Caki2 (cell line): ENCODE measurements around the gene ZNF837. TPM values are rescaled to one million over a fixed set of nuclear protein-coding genes. Genes with fewer than 3 reads are reported as not detected.

Experiments
- DNase-seq: peaks from one replicate; pipeline ENCODE4 v3.0.0-alpha.2; 2015; ENCODE audit warnings: low read depth
- in situ Hi-C: cut with HindIII; loops from 2 replicates; pipeline ENCODE4 v1.10.0; 2016; ENCODE audit warnings: low sequenced_read_pairs, low pct_unique_long_range_greater_than_20kb, mixed read lengths
- total RNA-seq: library from RNA; depleted of rRNA; stranded (reverse); fragments of >200 nt; shearing (Covaris generic); gene quantifications from 2 replicates; pipeline ENCODE4 v1.2.3, GENCODE V29; 2014; ENCODE audit warnings: low replicate concordance; rRNA removed

The ZNF837 gene
- total RNA-seq, 1 experiment from 2014 or later = 8.2 TPM

DNA sequence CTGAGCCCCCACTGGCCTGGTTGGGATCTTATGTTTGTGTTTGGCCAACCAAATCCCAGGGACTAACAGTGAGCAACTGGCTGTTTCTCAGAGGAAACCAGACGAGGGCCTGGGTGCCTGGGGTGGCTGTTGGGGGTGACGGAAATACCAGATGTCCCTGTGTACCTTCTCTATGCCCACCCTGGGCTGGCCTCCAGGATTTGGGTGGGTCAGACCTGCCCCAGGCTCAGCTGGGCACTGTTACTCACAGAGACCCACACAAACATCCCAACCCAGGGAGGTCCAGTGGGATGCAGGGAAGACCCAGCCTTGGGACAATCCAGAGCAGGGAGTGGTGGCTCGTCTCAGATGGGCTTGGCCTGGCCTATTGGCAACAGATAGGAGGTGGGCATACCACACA lies 45.2 kb downstream of the ZNF837 start:
- DNase-seq = no peak
- in situ Hi-C loops = loop anchor here (10.0 kb wide), 1 partner anchor 111 kb away; the partner anchor contains the start of gene ZNF544

- no peak for DNase-seq
- in situ Hi-C loops = loop anchor here (10.0 kb wide), 1 partner anchor 110 kb away; the partner anchor contains the start of gene ZNF544
These were observed 46.1 kb downstream of the ZNF837 start for GRCh38 chr19:58334691-58335249.

GRCh38 chr19:58332697-58333096 lies 48.1 kb downstream of the ZNF837 start:
- in situ Hi-C loops = loop anchor here (10.0 kb wide), 1 partner anchor 108 kb away; the partner anchor contains the start of gene ZNF544
- DNase-seq = no peak

- in situ Hi-C loops = loop anchor here (10.0 kb wide), 1 partner anchor 106 kb away; the partner anchor contains the start of gene ZNF544
- peak; percentile 48 for DNase-seq
These were observed 50.4 kb downstream of the ZNF837 start for GRCh38 chr19:58330458-58330857.

DNA sequence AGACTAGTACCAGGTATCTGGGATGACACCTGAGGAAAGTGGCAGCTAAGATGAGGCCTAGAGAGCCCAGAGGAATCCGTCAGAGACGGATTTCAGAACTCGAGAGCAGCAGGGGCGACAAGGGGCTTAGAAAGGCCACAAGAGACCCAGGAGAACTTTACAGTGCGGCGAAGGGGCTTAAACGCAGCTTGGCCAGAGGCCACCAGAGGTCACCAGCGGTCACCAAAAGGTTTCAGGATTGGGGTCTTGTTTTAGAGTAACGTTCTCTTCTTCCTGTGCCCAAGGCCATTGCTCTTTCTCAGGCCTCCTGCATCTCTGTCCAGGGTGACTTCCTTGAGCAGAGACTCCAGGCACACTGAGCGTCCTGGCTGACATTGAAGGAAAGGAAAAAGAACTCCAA lies 51.8 kb downstream of the ZNF837 start:
- no peak for DNase-seq
- in situ Hi-C loops = no loop called here

DNA sequence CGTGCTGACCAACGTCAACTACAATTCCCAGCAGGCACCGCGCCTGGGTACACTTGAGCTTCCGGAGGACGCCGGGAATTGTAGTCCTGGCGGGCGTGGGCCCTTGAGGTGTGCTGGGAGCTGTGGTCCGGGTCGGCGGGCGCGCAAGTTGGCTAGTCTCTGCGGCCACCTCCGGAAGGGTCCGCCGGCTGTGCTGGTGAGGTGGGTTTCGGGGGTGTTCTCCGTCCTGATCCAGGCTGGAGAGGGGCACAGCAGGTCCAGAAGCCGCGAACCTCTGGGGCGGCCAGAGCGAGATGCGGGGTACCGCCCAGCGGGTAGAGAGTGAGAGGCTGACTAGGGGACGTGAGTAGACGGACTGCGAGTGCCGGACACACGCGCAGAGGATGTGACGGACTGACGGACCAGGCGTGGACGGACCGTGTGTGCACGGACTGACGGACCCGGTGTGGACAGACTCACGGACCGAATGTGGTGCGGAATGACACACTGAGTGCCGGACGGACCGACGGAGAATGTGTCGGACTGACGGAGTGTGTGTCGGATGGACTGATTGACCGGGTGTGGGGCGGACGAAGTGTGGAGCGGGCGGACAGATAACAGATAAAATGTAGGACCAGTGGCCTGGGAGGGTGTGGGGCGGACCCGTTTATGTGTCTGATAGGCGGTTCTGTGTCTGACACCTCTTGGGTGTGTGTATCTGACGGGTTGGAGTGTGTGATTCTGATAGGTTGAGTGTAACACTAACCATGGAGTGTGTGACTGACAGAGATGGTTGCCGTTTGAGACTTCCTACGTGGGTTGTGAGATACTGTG lies 53.7 kb downstream of the ZNF837 start, which contains the start of gene ZSCAN22:
ZSCAN22 (plus strand) TSS at position 81 of the 813 bp plus-strand sequence. CDS start 7,809 bp downstream, outside the sequence.
- in situ Hi-C loops = no loop called here

GRCh38 chr19:58326501-58326913 lies 54.3 kb downstream of the ZNF837 start:
- in situ Hi-C loops = no loop called here
- no peak for DNase-seq

More for the DNA sequence above, 53.7 kb downstream of the ZNF837 start, which contains the start of gene ZSCAN22:
- DNase-seq = peak; percentile 95

- in situ Hi-C loops = no loop called here
- no peak for DNase-seq
These were observed 55.4 kb downstream of the ZNF837 start for GRCh38 chr19:58325311-58326022.

GRCh38 chr19:58319241-58319640 lies 61.6 kb downstream of the ZNF837 start:
- in situ Hi-C loops = no loop called here
- DNase-seq = no peak

GRCh38 chr19:58318297-58318696 lies 62.5 kb downstream of the ZNF837 start:
- in situ Hi-C loops = no loop called here

More at GRCh38 chr19:58318297-58318696, 62.5 kb downstream of the ZNF837 start:
- DNase-seq = no peak

Other genes starting within 250 kb of the ZNF837 start
- gene ZNF329, start 230.2 kb downstream of the ZNF837 start, total RNA-seq = 18.7 and 23.9 TPM in 2 replicates
- gene ZNF274, start 198.0 kb downstream of the ZNF837 start, total RNA-seq = 27.7 and 34.0 TPM in 2 replicates
- 61.6 and 105 TPM in 2 replicates for gene ZNF544, start 152.1 kb downstream of the ZNF837 start, total RNA-seq
- 3.0 and 4.9 TPM in 2 replicates for gene ZNF8, start 102.1 kb downstream of the ZNF837 start, total RNA-seq
- gene ERVK3-1, start 75.7 kb downstream of the ZNF837 start, total RNA-seq = 38.9 and 46.3 TPM in 2 replicates
- gene ZSCAN22, start 54.0 kb downstream of the ZNF837 start, total RNA-seq = 2.1 and 2.3 TPM in 2 replicates
- 1.1 and 1.9 TPM in 2 replicates for gene A1BG, start 27.5 kb downstream of the ZNF837 start, total RNA-seq
- gene ZNF497, start 18.3 kb downstream of the ZNF837 start, total RNA-seq = 0.20 and 0.98 TPM in 2 replicates
- gene RPS5, start 6.2 kb upstream of the ZNF837 start, total RNA-seq = 2,221 and 2,324 TPM in 2 replicates
- not detected in 2 replicates for gene RNF225, start 14.6 kb upstream of the ZNF837 start, total RNA-seq
- gene ZNF584, start 27.6 kb upstream of the ZNF837 start, total RNA-seq = 15.2 and 24.6 TPM in 2 replicates
- gene ZNF132, start 59.1 kb upstream of the ZNF837 start, total RNA-seq = 4.9 and 7.8 TPM in 2 replicates
- gene ZNF324B, start 70.6 kb upstream of the ZNF837 start, total RNA-seq = 6.2 and 8.3 TPM in 2 replicates
- gene ZNF324, start 86.0 kb upstream of the ZNF837 start, total RNA-seq = 7.5 and 16.3 TPM in 2 replicates
- gene ZNF446, start 95.3 kb upstream of the ZNF837 start, total RNA-seq = 19.2 and 23.1 TPM in 2 replicates
- gene SLC27A5, start 131.0 kb upstream of the ZNF837 start, total RNA-seq = 4.9 and 10.8 TPM in 2 replicates
- 8.9 and 13.5 TPM in 2 replicates for gene ZBTB45, start 138.8 kb upstream of the ZNF837 start, total RNA-seq
- 542 and 662 TPM in 2 replicates for gene TRIM28, start 163.0 kb upstream of the ZNF837 start, total RNA-seq
- 268 and 313 TPM in 2 replicates for gene CHMP2A, start 174.1 kb upstream of the ZNF837 start, total RNA-seq
- gene UBE2M, start 177.6 kb upstream of the ZNF837 start, total RNA-seq = 194 and 247 TPM in 2 replicates
- 2.7 and 8.6 TPM in 2 replicates for gene MZF1, start 192.3 kb upstream of the ZNF837 start, total RNA-seq